ENCODE data around the gene ODAD4. TPM values are rescaled to one million over a fixed set of nuclear protein-coding genes. Genes with fewer than 3 reads are reported as not detected.

ODAD4 gene
- total RNA-seq, 2 experiments from 2014 or later, result 2.2 to 2.7 TPM

- no peak overlapping the region for H3K4me3 Mint-ChIP-seq
- Histone ChIP-seq H3K36me3 (ENCODE audit: insufficient read depth, low read length) (peaks cover 86% of the 10 kb centered on the region), H3K27ac (ENCODE audit: low read depth in 1 of 2, low read length in 2 of 2) (no peak overlapping the region), H3K4me3 (ENCODE audit: low read length) (no peak overlapping the region), H3K9me3 (ENCODE audit: control insufficient read depth in 1 of 2, insufficient read depth in 1 of 2, low read length in 2 of 2) (no peaks in the 10 kb centered on the region), H3K27me3 (ENCODE audit: control insufficient read depth in 1 of 2, insufficient read depth in 2 of 2, low read length in 2 of 2) (no peaks in the 10 kb centered on the region), H3K4me1 (ENCODE audit: insufficient read depth, low read length) (no peaks in the 10 kb centered on the region)
- ATAC-seq (ENCODE audit: poor library complexity), result no peak
- H3K4me1 Mint-ChIP-seq (ENCODE audit: low read depth), result no peaks in the 10 kb centered on the region
- peaks cover 98% of the 10 kb centered on the region for H3K36me3 Mint-ChIP-seq (ENCODE audit: low read depth)
- CTCF ChIA-PET, result no interaction called here
- no peak for DNase-seq
- no peak for TF ChIP-seq CTCF (IDR thresholded peaks at IDR 0.05)
- POLR2A ChIA-PET, result no interaction called here
- H3K27ac Mint-ChIP-seq, result no peak overlapping the region
- intact Hi-C loops (cut with DNase I, micrococcal nuclease), result no loop called here
- no peaks in the 10 kb centered on the region for H3K27me3 Mint-ChIP-seq
- no peaks in the 10 kb centered on the region for H3K9me3 Mint-ChIP-seq
Measured at GRCh38 chr17:41984454-41984853, 54.0 kb downstream of the ODAD4 start.

DNA sequence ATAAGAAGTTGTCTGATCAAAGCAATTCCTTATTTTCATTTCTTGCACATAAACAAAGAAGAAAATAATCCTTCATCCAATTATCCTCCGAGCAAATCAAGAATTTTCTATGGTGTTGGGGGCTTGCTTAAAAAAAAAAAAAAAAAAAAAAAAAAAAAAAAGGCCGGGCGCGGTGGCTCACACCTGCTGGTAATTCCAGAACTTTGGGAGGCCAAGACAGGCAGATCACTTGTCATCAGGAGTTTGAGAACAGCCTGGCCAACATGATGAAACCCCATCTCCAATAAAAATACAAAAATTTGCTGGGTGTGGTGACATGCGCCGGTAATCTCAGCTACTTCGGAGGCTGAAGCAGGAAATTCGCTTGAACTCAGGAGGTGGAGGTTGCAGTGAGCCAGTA, 55.5 kb downstream of the ODAD4 start:
- H3K4me3 Mint-ChIP-seq, result no peak overlapping the region
- no peaks in the 10 kb centered on the region for H3K9me3 Mint-ChIP-seq
- no peaks in the 10 kb centered on the region for H3K27me3 Mint-ChIP-seq
- H3K27ac ChIP-seq (ENCODE audit: low read depth in 1 of 2, low read length in 2 of 2), result no peak overlapping the region
- ATAC-seq (ENCODE audit: poor library complexity), result no peak
- H3K36me3 ChIP-seq (ENCODE audit: insufficient read depth, low read length), result peaks cover 91% of the 10 kb centered on the region
- ChIA-PET POLR2A (no interaction called here), CTCF (no interaction called here)
- no peaks in the 10 kb centered on the region for H3K4me1 ChIP-seq (ENCODE audit: insufficient read depth, low read length)
- H3K4me1 Mint-ChIP-seq (ENCODE audit: low read depth), result no peaks in the 10 kb centered on the region
- intact Hi-C loops (cut with DNase I, micrococcal nuclease), result no loop called here
- H3K27ac Mint-ChIP-seq, result no peak overlapping the region
- no peak overlapping the region for H3K4me3 ChIP-seq (ENCODE audit: low read length)
- H3K27me3 ChIP-seq (ENCODE audit: control insufficient read depth in 1 of 2, insufficient read depth in 2 of 2, low read length in 2 of 2), result no peaks in the 10 kb centered on the region
- DNase-seq, result no peak
- H3K36me3 Mint-ChIP-seq (ENCODE audit: low read depth), result peaks cover 97% of the 10 kb centered on the region
- H3K9me3 ChIP-seq (ENCODE audit: control insufficient read depth in 1 of 2, insufficient read depth in 1 of 2, low read length in 2 of 2), result no peaks in the 10 kb centered on the region
- no peak for TF ChIP-seq CTCF (IDR thresholded peaks at IDR 0.05)

- TF ChIP-seq CTCF (IDR thresholded peaks at IDR 0.05), result no peak
- intact Hi-C loops (cut with DNase I, micrococcal nuclease), result no loop called here
- POLR2A ChIA-PET, result no interaction called here
- no peak overlapping the region for H3K27ac Mint-ChIP-seq
- H3K4me3 Mint-ChIP-seq, result no peak overlapping the region
- Histone ChIP-seq H3K27me3 (ENCODE audit: control insufficient read depth in 1 of 2, insufficient read depth in 2 of 2, low read length in 2 of 2) (no peaks in the 10 kb centered on the region), H3K4me3 (ENCODE audit: low read length) (no peak overlapping the region), H3K9me3 (ENCODE audit: control insufficient read depth in 1 of 2, insufficient read depth in 1 of 2, low read length in 2 of 2) (no peaks in the 10 kb centered on the region), H3K4me1 (ENCODE audit: insufficient read depth, low read length) (no peaks in the 10 kb centered on the region), H3K27ac (ENCODE audit: low read depth in 1 of 2, low read length in 2 of 2) (no peak overlapping the region), H3K36me3 (ENCODE audit: insufficient read depth, low read length) (peaks cover 92% of the 10 kb centered on the region)
- ATAC-seq (ENCODE audit: poor library complexity) (no peak), DNase-seq (no peak)
- H3K36me3 Mint-ChIP-seq (ENCODE audit: low read depth), result peaks cover 97% of the 10 kb centered on the region
- no peaks in the 10 kb centered on the region for H3K9me3 Mint-ChIP-seq
- no peaks in the 10 kb centered on the region for H3K4me1 Mint-ChIP-seq (ENCODE audit: low read depth)
- CTCF ChIA-PET, result interaction anchor here (0.6 kb wide), 1 partner anchor 10 kb away, joined by 3 read pairs; no protein-coding TSS in a partner anchor
- H3K27me3 Mint-ChIP-seq, result no peaks in the 10 kb centered on the region
Measured at GRCh38 chr17:41986634-41987033, 56.2 kb downstream of the ODAD4 start.

Measured in CD4-positive, alpha-beta T cell (primary cell).